NCI-H1930 (cell line): ENCODE results near the gene FAF1.

ENCODE experiments used
- DNase-seq, 2 experiments: peaks; one replicate each; lab custom pipeline; 2025; lab: John Stamatoyannopoulos, UW

Gene FAF1

GRCh38 chr1:50700621-50701020 is 259.4 kb downstream of the FAF1 start:
- no peak for DNase-seq

- peak; percentile 84 to 88 for DNase-seq
These were observed 259.9 kb downstream of the FAF1 start for GRCh38 chr1:50700214-50700613.

DNA sequence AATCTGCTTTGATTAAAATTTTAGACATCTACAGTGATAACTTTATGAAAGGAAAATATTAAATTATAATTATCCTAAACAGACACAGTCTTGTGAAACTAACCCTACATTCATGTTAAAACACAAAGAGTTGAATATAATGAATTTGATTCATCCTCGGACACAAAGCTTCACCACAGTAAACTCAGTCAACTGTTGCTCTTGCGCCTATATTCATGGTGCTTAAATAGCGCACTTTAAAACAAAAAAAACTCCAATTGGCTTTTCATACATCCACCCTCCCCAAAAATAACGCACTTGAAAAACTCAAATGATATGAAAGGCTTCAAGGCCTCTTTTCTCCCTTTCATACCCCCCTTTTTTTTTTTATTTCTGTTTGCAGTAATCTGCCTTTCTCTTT is 260.3 kb downstream of the FAF1 start:
- peak in 1 of 2 experiments; percentile 84 for DNase-seq

- no peak for DNase-seq
These were observed 262.3 kb downstream of the FAF1 start for GRCh38 chr1:50697440-50698421.

GRCh38 chr1:50693829-50694228 is 266.2 kb downstream of the FAF1 start:
- DNase-seq: no peak

DNA sequence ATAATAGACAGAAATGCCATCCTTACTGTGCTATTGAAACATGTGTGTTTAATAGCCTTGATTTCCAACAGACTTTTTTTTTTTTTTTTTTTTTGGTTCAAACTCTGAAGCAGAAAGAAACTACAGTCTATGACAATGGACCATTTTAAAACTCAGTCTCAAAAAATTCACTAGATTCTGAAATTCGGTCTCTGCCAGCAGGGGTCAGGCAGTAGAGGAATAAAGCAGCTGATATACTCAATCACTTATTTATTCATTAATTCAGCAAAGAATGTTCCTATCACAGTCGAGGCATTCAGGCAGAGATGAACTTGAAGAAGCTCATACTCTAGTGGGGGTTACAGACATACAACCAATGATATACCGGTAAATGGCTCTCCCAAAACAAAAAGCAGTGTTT is 275.9 kb downstream of the FAF1 start:
- DNase-seq: no peak

GRCh38 chr1:50681931-50682330 is 278.1 kb downstream of the FAF1 start:
- no peak for DNase-seq

GRCh38 chr1:50667710-50668356 is 292.2 kb downstream of the FAF1 start:
- no peak for DNase-seq

GRCh38 chr1:50667272-50667671 is 292.8 kb downstream of the FAF1 start:
- DNase-seq: no peak

DNA sequence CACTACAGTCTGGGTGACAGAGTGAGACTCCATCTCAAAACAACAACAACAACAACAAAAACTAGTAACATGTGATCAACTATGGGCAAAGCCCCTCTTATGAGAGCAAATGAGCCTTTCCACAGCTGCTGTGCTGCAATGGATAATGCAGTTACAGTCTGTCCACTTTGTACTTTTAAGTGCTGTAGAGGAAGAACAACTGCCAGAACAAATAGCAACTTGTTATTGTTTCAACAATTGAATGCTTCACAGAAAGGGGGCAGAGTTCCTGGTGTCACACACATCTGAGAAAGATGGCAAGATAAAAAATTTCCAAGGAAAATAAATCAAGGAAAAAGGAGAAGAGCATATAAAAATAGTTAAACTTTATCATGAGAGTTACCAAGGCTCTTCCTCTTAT is 293.2 kb downstream of the FAF1 start:
- DNase-seq: no peak

DNA sequence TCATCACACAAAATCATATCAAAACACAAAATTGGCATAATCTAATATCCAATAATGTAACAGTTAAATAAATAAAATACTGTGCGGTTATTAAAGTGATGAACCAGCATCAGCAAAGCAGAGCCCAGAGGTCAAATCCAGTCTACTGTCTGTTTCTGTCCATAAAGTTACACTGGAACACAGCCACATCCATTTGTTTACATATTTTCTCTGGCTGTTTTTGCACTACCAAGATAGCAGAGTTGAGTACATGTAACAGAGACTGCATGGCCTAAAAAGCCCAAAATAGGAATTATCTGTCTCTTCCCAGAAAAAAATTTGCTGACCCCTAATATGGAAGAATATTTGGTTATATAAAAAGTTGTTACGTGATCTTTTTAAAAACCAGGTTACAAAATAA is 294.7 kb downstream of the FAF1 start:
- DNase-seq: no peak

- DNase-seq: no peak
These were observed 298.4 kb downstream of the FAF1 start for GRCh38 chr1:50661626-50662025.

- DNase-seq: no peak
These were observed 300.9 kb downstream of the FAF1 start for GRCh38 chr1:50659107-50659662.

GRCh38 chr1:50658459-50659076 is 301.5 kb downstream of the FAF1 start:
- DNase-seq: no peak

DNA sequence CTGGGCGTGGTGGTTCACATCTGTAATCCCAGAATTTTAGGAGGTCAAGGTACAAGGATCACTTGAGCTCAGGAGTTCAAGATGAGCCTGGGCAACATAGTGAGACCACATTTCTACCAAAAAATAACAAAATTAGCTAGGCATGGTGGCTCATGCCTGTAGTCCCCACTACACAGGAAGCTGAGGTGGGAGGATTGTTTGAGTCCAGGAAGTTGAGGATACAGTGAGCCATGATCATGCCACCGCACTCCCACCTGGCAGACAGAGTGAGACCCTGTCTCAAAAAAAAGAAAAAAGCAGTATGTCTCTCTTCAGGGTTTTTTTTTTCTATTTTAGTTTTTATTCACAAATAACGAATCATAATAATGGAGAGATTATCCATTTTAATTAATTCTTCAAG is 303.1 kb downstream of the FAF1 start:
- no peak for DNase-seq

GRCh38 chr1:50651476-50652263 is 308.4 kb downstream of the FAF1 start:
- no peak for DNase-seq

- no peak for DNase-seq
These were observed 313.5 kb downstream of the FAF1 start for GRCh38 chr1:50646526-50646925.

DNA sequence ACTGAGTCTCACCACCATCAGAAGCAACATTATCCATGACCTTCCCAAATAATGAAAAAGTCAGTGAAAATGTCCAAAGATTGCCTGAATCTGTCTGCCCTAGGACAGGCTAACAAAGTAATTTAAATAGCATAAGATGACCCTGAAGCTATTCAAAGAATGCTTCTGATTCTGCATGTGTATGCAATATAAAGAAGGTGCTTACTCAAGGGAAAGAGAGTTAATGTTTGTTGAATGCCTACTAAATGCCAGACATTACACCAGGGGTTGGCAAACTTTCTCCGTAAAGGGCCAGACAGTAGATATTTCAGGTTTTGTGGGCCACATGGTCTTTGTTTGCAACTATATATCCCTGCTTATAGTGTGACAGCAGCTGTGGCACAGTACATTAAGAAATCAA is 314.9 kb downstream of the FAF1 start:
- no peak for DNase-seq

GRCh38 chr1:50644447-50645105 is 315.5 kb downstream of the FAF1 start:
- DNase-seq: no peak

GRCh38 chr1:50637460-50637859 is 322.6 kb downstream of the FAF1 start:
- DNase-seq: no peak

- no peak for DNase-seq
These were observed 325.8 kb downstream of the FAF1 start for GRCh38 chr1:50634251-50634650.
